ENCODE data around the gene KAT14. TPM values are rescaled to one million over a fixed set of nuclear protein-coding genes. Genes with fewer than 3 reads are reported as not detected.
"Not testable (repeated sequence)": the region's sequence is repeated elsewhere in the genome, so short reads cannot be mapped to it uniquely, and the experiment has no call there.

Gene KAT14
- total RNA-seq, 1 experiment from 2014 or later = 24.1 TPM

GRCh38 chr20:18101125-18101810 is 36.4 kb upstream of the KAT14 start (continued):
- no peak for TF ChIP-seq FOXP4 (CRISPR knock-in tag; IDR thresholded peaks at IDR 0.05)
- no peak for TF ChIP-seq NFE2L1 (CRISPR knock-in tag; IDR thresholded peaks at IDR 0.05)
- TF ChIP-seq ARID4B (CRISPR knock-in tag; IDR thresholded peaks at IDR 0.05; ENCODE audit: borderline replicate concordance) = no peak

DNA sequence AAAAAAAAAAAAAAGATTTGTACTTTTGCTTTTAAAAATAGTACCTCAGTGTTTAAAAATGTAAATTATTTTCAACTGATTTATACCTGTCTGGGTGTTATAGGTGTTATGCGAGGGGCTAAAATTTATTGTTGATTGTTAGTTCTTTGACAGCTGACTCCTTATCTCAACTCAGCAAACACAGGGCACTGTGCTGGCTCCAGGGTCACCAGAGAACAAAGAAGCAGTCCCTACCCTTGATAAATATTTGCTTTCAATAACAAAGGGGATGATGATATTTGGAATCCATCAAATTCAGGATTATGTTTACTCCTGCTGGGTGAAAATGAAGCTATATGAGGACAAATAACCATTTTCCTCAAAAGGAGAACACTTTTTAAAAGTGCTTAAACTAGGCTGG is 34.2 kb upstream of the KAT14 start:
- no peak for ATAC-seq
- peaks cover 5% of the 10 kb centered on the region for H3K9me3 Mint-ChIP-seq
- ChIA-PET POLR2A (no interaction called here), CTCF (no interaction called here)
- H3K36me3 Mint-ChIP-seq = no peaks in the 10 kb centered on the region
- TF ChIP-seq ZNF317 (CRISPR knock-in tag; IDR thresholded peaks at IDR 0.05; ENCODE audit: borderline replicate concordance, low read depth) (no peak), FOXP4 (CRISPR knock-in tag; IDR thresholded peaks at IDR 0.05) (no peak)
- TF ChIP-seq, protein P1, sequence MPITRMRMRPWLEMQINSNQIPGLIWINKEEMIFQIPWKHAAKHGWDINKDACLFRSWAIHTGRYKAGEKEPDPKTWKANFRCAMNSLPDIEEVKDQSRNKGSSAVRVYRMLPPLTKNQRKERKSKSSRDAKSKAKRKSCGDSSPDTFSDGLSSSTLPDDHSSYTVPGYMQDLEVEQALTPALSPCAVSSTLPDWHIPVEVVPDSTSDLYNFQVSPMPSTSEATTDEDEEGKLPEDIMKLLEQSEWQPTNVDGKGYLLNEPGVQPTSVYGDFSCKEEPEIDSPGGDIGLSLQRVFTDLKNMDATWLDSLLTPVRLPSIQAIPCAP (CRISPR knock-in tag; IDR thresholded peaks at IDR 0.05) = no peak
- no peak overlapping the region for H3K27ac Mint-ChIP-seq
- peaks cover 12% of the 10 kb centered on the region for H3K4me1 Mint-ChIP-seq
- no peak for DNase-seq (ENCODE audit: low spot score)
- no peak overlapping the region for H3K4me3 Mint-ChIP-seq
- peaks cover 7% of the 10 kb centered on the region for H3K27me3 Mint-ChIP-seq (ENCODE audit: low read depth)

DNA sequence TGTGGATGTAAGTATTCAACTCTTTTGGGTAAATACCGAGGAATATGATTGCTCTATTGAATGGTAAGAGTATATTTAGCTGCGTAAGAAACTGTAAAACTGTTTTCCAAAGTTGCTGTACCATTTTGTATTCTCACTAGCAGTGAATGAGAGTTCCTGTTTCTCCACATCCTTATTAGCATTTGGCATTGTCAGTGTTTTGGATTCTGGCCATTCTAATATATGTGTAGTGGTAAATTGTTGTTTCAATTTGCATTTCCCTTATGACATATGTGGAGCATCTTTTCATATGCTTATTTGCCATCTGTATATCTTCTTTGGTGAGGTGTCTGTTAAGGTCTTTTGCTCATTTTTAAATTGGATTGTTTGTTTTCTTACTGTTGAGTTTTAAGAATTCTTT is 29.3 kb upstream of the KAT14 start:
- ATAC-seq = no peak
- ChIA-PET CTCF (no interaction called here), POLR2A (no interaction called here)
- Mint-ChIP-seq H3K9me3 (peaks cover 11% of the 10 kb centered on the region), H3K36me3 (no peaks in the 10 kb centered on the region), H3K27me3 (ENCODE audit: low read depth) (peaks cover 7% of the 10 kb centered on the region), H3K27ac (no peak overlapping the region), H3K4me3 (no peak overlapping the region), H3K4me1 (no peaks in the 10 kb centered on the region)
- TF ChIP-seq, protein P2, sequence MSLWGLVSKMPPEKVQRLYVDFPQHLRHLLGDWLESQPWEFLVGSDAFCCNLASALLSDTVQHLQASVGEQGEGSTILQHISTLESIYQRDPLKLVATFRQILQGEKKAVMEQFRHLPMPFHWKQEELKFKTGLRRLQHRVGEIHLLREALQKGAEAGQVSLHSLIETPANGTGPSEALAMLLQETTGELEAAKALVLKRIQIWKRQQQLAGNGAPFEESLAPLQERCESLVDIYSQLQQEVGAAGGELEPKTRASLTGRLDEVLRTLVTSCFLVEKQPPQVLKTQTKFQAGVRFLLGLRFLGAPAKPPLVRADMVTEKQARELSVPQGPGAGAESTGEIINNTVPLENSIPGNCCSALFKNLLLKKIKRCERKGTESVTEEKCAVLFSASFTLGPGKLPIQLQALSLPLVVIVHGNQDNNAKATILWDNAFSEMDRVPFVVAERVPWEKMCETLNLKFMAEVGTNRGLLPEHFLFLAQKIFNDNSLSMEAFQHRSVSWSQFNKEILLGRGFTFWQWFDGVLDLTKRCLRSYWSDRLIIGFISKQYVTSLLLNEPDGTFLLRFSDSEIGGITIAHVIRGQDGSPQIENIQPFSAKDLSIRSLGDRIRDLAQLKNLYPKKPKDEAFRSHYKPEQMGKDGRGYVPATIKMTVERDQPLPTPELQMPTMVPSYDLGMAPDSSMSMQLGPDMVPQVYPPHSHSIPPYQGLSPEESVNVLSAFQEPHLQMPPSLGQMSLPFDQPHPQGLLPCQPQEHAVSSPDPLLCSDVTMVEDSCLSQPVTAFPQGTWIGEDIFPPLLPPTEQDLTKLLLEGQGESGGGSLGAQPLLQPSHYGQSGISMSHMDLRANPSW (CRISPR knock-in tag; conservative IDR thresholded peaks at IDR 0.05; ENCODE audit: low read depth) = no peak
- no peak for DNase-seq (ENCODE audit: low spot score)

- H3K4me3 Mint-ChIP-seq; ATAC-seq; CTCF ChIA-PET; H3K9me3 Mint-ChIP-seq; DNase-seq (ENCODE audit: low spot score); H3K27ac Mint-ChIP-seq; H3K36me3 Mint-ChIP-seq; POLR2A ChIA-PET; H3K4me1 Mint-ChIP-seq: not testable (repeated sequence)
- peaks cover 42% of the 10 kb centered on the region for H3K27me3 Mint-ChIP-seq (ENCODE audit: low read depth)
Observed at GRCh38 chr20:18128574-18128973, 9.1 kb upstream of the KAT14 start.
